ENCODE data around the gene DHX30.

The DHX30 gene

GRCh38 chr3:47846186-47846879 lies 43.4 kb downstream of the DHX30 start:
- no peak overlapping the region for H3K27ac ChIP-seq
- no peak for TF ChIP-seq CTCF (conservative IDR thresholded peaks at IDR 0.05)
- TF ChIP-seq ZFX (IDR thresholded peaks at IDR 0.05) = no peak

GRCh38 chr3:47846880-47847248 lies 43.9 kb downstream of the DHX30 start:
- TF ChIP-seq ZFX (IDR thresholded peaks at IDR 0.05) = no peak
- H3K27ac ChIP-seq = no peak overlapping the region

- TF ChIP-seq CTCF (conservative IDR thresholded peaks at IDR 0.05) (no peak), ZFX (IDR thresholded peaks at IDR 0.05) (no peak)
- no peak overlapping the region for H3K27ac ChIP-seq
Measured at GRCh38 chr3:47847260-47847659, 44.3 kb downstream of the DHX30 start.

GRCh38 chr3:47847801-47848518 lies 45.0 kb downstream of the DHX30 start:
- TF ChIP-seq ZFX (IDR thresholded peaks at IDR 0.05) (no peak), CTCF (conservative IDR thresholded peaks at IDR 0.05) (no peak)
- H3K27ac ChIP-seq = no peak overlapping the region

- TF ChIP-seq ZFX (IDR thresholded peaks at IDR 0.05) = no peak
- no peak for TF ChIP-seq CTCF (conservative IDR thresholded peaks at IDR 0.05)
- H3K27ac ChIP-seq = no peak overlapping the region
Measured at GRCh38 chr3:47848599-47849117, 45.7 kb downstream of the DHX30 start.

- TF ChIP-seq CTCF (conservative IDR thresholded peaks at IDR 0.05) = no peak
- TF ChIP-seq ZFX (IDR thresholded peaks at IDR 0.05) = no peak
- H3K27ac ChIP-seq = no peak overlapping the region
Measured at GRCh38 chr3:47849186-47849698, 46.3 kb downstream of the DHX30 start.

- H3K27ac ChIP-seq = no peak overlapping the region
- TF ChIP-seq CTCF (conservative IDR thresholded peaks at IDR 0.05) = no peak; the same call in 1 of the 2 replicates
Measured at GRCh38 chr3:47849699-47850563, 47.0 kb downstream of the DHX30 start.
